Measurements from ENCODE around the gene PHGDH.

DNA sequence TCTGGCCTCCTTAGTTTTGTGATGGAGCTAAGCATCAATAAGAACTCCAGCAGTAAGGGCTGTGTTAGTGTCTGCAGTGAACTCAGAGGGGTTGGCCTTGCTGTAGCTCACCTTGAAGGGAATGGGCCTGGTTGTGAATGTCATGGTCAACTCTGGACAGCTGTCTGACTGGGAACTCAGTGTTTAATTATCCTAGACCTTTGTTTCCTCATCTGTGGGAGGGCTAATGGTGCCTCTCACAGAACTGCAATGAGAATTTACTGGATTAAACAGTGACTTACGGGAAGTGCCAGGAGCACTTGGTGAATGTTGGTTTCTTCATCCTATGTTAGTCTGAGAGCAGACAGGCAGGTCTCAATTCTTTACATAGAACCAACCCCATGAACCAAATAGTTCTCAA lies 33.3 kb downstream of the PHGDH start:
- TF ChIP-seq POLR2A (IDR thresholded peaks at IDR 0.05) (no peak), CTCF (IDR thresholded peaks at IDR 0.05 in 8 of 11, conservative IDR thresholded peaks at IDR 0.05 in 3 of 11) (no peak)
